GM18502 (cell line): Measurements from ENCODE around the gene MYO3A.

Source experiments
- ATAC-seq: cut with Tn5 transposase; IDR thresholded peaks from one replicate; pipeline ENCODE4 v1.9.1; 2021; ENCODE audit warnings: mild to moderate bottlenecking; ENCODE audit not compliant: unreplicated experiment, poor library complexity

MYO3A gene

DNA sequence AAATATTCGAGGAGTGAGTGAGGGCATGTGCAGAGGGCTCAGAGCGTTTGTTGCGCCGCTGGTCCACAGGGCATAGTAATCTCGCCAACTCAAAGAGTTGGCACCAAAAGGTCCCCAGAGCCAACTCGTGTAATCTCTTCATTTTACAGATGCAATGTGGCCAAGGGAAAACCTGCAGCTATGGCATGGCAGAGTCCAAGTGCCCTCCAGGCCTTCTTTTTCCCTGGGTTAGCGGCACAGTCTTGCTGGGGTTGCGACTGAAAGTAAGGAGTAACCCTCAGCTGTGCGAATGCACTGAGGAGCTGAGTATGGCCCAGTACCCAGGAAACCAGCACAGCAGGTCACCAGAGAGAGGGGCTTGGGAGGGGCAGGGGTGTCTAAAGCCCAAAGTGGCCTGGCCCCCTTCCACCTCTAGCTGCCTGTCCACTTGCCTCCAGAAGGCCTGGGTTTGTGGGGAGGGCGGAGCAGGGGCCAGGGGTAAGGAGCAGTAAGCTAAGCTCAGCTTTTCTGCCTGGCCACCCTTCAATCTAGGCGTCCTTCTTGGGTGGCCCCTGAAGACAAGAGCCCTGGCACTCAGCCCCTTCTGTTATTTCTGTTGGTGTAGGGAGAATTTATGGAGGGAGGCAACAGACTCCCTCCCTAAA lies 279.2 kb downstream of the MYO3A start:
- ATAC-seq, result no peak

DNA sequence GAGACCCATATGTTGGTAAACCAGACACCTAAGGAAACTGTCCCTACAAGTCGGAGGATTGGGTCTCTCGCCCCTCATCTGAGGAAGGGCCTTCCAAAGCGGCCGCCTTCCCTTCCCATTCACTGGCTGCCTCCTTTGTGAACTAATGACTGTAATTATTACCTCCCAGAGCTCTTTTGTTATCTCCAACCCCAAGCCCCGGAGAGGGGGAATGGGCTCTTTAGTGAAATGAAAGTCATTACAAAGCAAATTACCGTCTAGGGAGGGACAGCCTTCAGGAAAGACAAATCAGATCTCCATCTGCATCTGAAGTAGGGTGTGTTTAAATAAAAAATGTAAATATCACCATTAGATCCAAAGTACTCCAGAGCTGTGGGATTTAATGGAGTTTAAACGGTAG lies 280.0 kb downstream of the MYO3A start:
- no peak for ATAC-seq

DNA sequence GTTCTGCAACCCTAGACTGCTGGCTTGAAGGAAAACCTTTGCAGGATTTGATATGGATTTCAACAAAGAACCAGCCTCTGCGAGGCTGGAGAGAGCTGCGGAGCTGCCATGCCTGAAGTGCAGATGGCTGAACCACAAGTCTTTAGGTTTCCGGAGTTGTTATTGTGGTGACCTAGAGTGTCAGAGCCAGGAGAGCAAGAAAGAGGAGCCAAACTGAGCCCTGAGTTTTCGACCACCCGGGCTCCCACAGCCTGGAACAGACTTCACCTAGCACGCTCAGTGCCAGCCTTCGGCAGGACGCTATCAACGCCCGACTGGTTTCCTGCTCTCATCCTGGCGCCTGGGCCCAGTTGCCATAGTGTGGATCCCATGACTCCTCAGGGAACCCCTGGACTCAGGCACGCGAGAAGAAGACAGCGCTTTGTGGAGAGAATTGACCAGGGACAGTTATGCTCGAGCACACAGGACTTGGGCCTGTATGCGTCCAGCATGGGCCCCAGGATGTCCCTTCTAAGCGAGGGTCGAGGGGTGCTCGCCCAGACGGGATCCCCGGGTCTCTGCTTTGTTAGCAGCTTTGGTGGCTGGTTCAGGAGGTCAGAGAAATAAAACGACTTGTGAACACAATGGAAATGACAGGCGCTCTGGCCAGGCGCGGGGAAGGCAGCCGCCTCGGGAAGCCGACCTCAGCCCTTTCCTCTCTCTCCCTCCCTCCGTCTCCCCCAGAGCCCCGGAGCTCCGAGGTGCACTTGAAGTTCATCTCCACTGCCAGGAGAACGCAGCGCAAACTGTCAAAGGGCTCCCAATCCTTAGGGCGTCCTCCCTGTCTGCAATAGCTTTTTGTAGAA lies 280.7 kb downstream of the MYO3A start:
- ATAC-seq, result no peak

DNA sequence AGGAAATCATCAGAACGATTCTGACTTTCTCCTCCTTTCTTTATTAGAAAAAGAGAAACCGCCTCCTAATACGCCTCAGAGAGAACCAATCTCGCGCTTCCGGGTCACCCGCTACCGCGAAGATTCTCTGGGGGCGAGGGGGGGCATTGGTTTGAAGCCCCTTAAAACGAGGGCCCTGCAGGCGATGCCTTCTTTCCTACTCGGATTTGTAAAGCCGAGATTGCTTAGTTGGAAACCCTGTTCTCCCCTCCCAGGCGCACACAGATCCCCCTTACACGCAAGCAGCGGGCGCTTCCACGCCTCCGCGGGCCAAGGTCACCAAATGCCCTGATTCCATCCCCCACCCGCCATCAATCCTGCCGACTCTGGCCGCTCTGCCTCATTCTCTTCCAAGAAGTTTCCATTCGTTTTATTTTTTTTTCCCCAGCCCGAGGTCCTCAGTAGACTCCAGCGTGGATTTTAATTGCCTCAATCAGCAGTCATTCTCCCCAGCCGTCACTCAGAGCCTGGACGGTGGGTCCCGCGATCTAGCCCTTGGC lies 281.4 kb downstream of the MYO3A start:
- ATAC-seq, result no peak

DNA sequence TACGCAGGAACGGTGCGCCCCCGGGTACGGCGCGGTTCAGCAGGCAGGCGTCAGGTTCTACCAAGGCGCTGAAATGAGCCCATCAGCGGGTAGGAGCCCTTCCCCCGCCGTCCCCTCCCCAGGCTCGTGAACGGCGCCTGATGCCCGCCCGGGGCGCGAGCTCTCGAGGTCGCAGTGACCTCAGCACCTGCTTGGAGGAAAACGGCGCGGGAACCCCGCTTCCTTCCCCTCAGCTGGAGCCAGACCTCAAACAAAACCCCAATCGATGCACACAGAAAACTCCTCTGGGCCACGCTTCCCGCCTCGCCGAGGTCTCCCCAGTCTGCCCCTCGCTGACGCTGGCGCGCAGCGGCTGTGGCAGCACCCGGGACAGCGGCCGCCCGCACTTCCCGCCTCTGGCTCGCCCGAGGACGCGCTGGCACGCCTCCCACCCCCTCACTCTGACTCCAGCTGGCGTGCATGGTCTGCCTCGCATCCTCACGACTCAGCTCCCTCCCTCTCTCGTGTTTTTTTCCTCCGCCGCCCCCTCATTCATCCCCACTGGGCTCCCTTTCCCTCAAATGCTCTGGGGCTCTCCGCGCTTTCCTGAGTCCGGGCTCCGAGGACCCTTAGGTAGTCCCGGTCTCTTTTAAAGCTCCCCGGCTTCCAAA lies 282.0 kb downstream of the MYO3A start:
- ATAC-seq, result no peak

DNA sequence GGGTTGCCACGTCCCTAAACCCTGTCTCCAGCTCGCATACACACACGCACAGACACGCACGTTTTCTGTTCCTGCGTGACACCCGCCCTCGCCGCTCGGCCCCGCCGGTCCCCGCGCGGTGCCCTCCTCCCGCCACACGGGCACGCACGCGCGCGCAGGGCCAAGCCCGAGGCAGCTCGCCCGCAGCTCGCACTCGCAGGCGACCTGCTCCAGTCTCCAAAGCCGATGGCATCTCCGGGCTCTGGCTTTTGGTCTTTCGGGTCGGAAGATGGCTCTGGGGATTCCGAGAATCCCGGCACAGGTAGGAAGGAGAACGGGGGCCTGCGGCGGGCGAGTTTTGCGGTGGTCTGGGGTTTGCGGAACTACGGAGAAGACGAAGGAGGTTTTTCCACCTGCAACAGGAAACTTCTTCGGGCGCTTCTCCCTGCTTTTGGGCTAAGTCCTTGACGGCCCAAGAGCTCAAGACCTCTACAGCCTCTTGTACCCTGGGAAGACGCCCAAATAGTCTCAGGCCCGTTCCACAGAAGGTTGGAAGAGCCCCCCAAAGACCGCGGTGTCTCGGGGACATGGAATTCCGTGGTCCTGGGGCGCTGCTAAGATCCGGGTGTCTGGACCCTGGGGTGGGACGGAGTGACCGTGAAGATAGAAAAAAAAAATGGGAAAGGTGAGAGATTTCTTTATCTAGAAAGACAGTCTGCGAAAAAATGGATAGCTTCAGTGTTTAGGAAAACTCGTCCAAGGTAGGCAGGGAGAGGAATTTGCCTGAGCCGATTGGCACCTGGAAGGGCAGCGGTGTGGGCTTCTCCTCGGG lies 282.8 kb downstream of the MYO3A start, which contains the start of gene GAD2:
Gene GAD2, plus strand, starts transcription at position 190 of the 811 bp plus-strand sequence. Its CDS starts 36 bp downstream, at position 226.
- no peak for ATAC-seq

DNA sequence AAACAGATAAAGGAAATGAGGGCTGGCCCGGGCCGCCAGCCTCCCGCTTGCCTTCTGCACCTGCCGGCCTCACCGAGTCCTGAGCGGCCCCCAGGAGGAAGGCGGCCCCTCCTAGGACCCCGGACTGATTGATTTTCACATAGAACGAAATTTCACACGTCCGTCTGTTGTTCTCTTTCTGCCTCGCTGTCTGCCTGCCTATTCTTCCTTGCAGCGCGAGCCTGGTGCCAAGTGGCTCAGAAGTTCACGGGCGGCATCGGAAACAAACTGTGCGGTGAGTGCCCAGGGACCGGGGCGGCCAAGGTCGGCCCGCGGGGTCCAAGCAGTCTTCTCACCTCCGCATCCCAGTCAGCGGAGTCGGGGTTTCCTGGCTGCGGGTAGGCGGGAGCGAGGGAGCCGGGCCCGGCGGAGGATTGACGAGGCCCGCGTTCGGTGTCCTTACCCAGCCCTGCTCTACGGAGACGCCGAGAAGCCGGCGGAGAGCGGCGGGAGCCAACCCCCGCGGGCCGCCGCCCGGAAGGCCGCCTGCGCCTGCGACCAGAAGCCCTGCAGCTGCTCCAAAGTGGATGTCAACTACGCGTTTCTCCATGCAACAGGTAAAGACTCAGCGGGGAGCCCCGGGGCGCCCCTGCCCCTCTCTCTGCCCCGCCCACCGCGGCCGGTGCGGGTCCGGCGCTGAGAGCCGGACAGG lies 283.5 kb downstream of the MYO3A start:
- ATAC-seq, result no peak

DNA sequence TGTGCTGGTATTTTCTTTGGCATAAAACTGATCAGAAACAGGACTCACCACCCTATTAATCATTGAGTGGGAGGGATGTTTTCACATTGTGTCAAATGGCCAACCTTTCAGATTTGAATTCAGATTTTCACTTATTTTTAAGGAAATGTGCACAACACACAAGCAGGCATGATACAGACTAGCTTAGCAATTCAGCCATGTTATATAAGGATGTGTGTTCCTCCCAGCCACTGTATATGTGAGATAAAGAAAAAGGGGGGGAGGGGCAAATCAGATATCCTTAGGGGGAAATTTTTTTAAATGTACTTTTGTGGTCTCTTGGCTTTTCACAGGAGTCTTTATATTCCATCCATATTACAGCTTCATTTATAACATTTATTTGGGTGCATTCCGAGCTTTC lies 285.6 kb downstream of the MYO3A start:
- ATAC-seq, result no peak

DNA sequence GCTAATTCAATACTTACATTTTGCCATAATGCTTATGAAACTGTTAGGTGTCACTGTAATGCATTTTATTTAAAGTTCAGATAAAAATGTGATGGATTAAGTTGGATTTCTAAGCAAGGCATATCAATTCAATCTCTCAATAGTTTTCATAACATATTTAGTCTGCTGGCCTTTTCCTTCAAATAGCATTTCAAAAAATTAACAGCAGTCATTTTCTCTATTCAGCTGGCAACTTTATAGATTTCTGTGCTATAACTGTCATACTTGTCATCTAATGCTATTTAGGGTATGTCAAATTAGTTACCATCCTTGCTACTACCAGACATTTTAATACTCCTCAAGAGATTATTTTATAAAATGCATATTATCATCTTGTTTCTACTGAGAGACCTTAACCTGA lies 286.9 kb downstream of the MYO3A start:
- ATAC-seq, result no peak

DNA sequence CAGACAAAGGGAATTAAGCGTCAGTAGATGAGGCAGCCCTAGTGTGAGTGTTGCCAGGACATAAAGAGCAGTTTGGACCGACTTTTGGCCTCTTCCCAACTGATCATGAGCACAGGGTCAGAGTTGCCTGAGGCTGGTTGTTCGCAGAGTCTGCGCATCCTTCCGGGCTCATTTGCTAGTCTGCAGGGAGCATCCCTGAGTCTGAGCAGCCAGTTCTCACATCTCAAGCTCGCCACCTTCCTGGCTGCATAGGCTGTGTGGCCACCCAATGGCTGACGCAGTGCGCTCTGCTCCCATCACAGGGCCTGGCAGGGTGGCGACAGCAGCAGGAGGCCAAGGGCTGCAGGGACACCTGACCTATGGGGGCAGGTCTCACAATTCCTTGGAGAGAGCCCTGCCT lies 287.5 kb downstream of the MYO3A start:
- no peak for ATAC-seq

DNA sequence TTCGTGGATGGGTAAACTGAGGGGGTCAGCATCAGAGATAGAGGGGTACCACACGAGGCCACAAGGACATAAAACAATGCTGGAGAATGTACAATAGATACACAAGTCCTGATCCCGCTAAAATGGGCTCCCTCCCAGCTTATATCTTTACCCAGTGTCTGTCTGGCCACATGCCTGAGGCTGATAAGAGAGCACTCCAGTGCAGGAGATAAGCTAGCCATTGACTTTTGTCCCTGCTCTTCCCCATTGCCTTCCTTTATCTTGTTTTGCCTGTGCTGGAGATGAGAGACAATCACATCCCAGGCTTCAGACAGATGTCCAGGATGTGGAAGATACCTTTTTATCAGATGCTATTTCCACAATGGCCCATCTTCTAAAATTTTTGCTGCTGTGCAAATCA lies 288.5 kb downstream of the MYO3A start:
- ATAC-seq, result no peak

DNA sequence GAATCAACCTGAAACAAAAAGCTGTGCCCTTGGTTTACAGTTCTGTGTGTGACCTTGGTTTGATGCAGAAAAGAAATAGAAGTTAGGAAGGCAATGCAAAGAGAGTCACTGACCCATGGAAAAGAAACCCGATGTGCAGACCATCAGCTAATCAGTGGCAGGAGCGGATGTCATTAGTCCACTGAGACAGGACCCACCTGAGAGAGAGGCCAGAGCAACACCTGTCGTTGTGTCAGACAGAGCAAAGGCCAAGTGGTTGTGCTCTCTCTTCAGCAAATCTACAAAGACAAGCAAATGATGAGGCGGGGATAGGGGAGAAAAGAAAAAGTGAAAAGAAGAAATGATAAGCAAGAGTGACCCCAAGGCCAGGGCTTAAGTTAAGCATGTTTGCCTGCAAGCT lies 291.3 kb downstream of the MYO3A start:
- ATAC-seq, result no peak

DNA sequence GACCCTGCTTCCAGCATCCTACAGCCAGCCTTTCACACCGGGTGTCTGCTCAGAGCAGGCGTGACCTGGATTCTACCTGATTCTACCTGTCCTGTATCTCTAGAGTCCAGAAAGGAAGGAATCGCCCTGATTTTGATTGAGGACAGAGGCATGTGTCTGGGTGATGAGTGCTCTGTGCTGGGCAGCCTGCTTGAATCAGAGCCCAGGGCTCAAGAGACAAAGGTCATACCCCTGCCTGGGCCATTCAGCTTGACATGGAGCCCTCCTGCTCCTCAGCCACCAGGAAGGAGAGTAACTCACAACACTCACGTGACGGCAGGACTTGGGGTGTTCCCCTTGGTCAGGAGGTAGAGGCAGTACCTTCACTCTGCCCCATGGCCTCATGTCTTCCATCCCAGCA lies 293.8 kb downstream of the MYO3A start:
- ATAC-seq, result no peak

DNA sequence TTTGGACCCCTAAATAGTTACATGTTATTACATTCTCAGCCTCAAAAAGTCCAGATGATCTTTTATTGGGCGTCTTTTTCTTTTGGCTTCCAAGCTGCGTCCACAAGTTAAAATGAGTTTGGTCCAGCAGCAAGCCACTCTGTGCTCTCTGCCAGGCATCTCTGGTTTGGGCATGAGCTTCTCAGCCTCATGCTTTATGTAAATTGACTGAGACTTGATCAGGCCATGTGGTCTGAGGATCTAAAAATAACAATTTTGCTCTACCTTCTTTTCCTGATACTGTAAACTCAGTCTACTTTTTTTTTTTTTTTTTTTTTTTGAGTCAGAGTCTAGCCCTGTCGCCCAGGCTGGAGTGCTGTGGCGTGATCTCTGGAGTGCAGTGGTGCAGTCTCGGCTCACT lies 298.1 kb downstream of the MYO3A start:
- ATAC-seq, result peak; percentile 58

DNA sequence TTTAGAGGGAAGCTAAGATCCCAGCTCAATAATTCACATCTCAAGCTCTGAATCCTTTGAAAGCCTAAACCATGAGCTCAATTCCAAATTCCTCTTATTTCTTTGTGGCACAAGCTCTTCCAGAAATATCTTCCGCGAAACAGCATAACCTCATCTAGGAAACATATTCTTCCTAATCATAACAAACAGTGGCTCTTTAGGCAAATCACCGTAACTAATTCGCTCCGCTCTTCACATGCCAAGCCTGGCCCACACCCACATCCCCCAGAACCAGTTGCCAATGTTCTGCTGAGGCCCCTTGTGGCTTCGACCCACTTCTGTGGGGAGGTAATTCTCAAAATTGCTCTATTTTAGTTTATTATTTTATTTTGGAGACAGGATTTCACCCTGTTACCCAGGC lies 301.7 kb downstream of the MYO3A start:
- no peak for ATAC-seq

DNA sequence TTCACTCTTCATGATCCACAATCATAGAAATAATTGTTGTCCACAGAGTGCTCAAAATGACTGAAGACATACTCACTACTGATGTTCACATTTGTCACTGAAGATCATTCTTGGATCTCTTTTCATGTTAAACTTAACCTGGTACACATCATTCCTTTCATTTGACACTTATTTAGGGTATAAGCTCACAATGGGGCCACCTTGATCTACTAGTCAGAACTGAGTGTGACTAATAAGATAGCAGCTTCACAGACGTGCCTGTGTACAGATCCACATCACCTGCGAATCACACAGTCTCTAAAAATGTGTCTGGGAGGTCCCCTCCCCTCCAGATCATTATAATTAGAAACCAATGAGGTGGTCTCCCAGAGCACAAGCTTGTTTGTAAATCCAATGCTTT lies 304.3 kb downstream of the MYO3A start:
- ATAC-seq, result no peak

DNA sequence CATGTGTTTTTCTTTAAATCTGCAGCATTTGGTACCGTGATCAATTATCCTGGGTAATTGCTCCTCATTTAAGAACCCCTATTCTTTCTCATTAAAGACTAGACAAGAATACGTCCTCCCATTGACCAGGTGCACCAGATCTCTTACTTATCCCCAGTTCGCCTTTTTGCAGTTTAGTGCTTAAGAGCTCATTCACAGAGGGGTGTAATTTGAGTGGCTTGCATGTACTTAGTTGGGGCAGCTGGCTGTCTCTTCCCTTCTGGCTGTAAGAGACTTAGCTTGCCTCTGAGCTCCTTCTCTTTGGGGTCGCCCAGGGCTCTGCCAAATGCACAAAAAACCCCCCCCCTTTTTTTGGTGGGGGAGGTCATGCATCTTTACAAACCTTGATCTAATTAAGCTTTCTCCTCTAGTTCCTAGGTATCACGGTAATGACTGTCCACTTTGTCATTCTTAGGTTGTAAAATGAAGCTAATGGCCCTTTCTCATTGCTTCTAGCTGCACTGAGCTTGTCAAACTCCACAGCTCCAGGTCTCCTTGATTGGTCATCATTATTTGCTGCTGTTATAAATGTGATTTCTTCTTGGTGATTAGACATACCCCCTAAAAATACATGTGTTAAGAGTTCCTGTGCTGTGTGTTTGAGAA lies 308.8 kb downstream of the MYO3A start:
- ATAC-seq, result no peak

DNA sequence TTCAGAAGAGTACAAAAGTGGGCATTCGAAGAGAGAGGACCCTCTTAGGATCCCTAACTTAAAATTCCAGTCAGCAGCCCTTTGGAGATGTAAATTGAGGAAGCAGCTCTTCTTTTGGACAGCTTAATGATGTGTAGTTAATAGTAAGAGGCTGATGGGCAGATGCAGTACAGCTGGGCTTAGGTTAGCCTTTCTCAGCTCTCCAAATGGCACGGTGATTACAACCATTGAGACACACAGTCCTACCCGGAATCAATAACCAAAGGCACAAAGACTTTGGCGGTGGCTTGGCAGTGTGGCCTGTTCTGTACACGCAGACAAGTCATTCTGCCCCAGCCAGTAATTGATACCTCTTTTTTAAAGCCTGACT lies 309.3 kb downstream of the MYO3A start:
- no peak for ATAC-seq

DNA sequence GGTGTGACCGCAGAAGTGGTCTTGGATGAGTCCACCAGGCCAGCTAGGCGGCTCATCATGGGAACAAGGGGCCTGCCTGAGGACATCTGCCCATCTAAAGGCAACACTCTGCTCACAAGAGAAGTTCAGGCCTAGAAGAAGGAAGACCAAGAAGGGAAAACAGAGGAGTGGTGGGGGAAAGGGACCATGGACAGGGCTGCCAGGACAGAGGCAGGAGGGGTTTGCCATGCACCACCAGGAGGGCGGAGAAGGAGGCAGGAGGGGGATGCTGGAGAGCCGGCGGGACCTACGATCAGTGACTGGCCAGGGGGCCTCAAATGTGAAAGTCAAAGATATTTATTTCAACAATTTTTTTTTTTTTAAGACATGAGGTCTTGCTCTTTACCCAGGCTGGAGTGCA lies 315.7 kb downstream of the MYO3A start:
- ATAC-seq, result no peak
